Measurements from ENCODE around the gene RASEF.

DNA sequence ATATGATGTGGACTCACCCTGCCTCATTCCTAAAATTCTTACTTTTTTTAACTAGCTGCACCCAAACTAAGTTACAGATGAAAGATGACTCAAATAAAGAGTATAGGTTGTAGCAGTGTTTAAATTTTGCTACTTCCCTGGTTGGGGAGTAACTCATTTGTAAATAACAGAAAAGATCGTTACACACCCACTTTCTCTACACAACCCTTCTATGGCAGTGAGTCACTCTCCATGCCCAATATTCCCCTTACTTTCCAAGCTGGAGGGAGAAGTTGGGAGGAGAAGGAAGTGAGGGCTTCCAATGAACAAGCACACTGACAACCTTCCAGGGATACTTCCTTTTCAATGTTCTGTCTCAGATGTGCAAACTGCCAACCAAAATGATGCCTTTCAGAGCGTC, 1.9 kb downstream of the RASEF start:
- TF ChIP-seq, protein P1, sequence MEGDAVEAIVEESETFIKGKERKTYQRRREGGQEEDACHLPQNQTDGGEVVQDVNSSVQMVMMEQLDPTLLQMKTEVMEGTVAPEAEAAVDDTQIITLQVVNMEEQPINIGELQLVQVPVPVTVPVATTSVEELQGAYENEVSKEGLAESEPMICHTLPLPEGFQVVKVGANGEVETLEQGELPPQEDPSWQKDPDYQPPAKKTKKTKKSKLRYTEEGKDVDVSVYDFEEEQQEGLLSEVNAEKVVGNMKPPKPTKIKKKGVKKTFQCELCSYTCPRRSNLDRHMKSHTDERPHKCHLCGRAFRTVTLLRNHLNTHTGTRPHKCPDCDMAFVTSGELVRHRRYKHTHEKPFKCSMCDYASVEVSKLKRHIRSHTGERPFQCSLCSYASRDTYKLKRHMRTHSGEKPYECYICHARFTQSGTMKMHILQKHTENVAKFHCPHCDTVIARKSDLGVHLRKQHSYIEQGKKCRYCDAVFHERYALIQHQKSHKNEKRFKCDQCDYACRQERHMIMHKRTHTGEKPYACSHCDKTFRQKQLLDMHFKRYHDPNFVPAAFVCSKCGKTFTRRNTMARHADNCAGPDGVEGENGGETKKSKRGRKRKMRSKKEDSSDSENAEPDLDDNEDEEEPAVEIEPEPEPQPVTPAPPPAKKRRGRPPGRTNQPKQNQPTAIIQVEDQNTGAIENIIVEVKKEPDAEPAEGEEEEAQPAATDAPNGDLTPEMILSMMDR (IDR thresholded peaks at IDR 0.05; ENCODE audit: low read depth, low read length): no peak
- TF ChIP-seq POLR2A (IDR thresholded peaks at IDR 0.05; ENCODE audit: extremely low read depth, insufficient read length) (no peak), MYC (IDR thresholded peaks at IDR 0.05; ENCODE audit: low read depth, low read length) (no peak)

Measured in NB4 (cell line).